Amniotic epithelial cell (primary cell): ENCODE data around the gene CFAP43.
A peak's percentile ranks its signal among the peaks of the same experiment; 100 is the strongest.
"Not testable (repeated sequence)": the region's sequence is repeated elsewhere in the genome, so short reads cannot be mapped to it uniquely, and the experiment has no call there.

Experiments
- DNase-seq: peaks from one replicate; pipeline ENCODE4 v3.0.0-alpha.2; 2010; ENCODE audit warnings: low read depth

CFAP43 gene

GRCh38 chr10:104218751-104219150 lies 13.4 kb downstream of the CFAP43 start:
- DNase-seq, result no peak

GRCh38 chr10:104216631-104217030 lies 15.5 kb downstream of the CFAP43 start:
- DNase-seq, result no peak

- DNase-seq, result peak; percentile 27
Measured at GRCh38 chr10:104209575-104210198, 22.5 kb downstream of the CFAP43 start.

GRCh38 chr10:104208730-104209129 lies 23.4 kb downstream of the CFAP43 start:
- no peak for DNase-seq

GRCh38 chr10:104202231-104202630 lies 29.9 kb downstream of the CFAP43 start:
- no peak for DNase-seq

GRCh38 chr10:104201636-104202035 lies 30.5 kb downstream of the CFAP43 start:
- DNase-seq, result no peak

- no peak for DNase-seq
Measured at GRCh38 chr10:104199567-104199966, 32.6 kb downstream of the CFAP43 start.

- DNase-seq, result no peak
Measured at GRCh38 chr10:104197364-104197763, 34.8 kb downstream of the CFAP43 start.

- DNase-seq, result no peak
Measured at GRCh38 chr10:104195706-104196105, 36.5 kb downstream of the CFAP43 start.

GRCh38 chr10:104193787-104194186 lies 38.4 kb downstream of the CFAP43 start:
- no peak for DNase-seq

- no peak for DNase-seq
Measured at GRCh38 chr10:104190695-104191094, 41.5 kb downstream of the CFAP43 start.

GRCh38 chr10:104183682-104184081 lies 48.5 kb downstream of the CFAP43 start:
- no peak for DNase-seq

GRCh38 chr10:104174136-104174535 lies 58.0 kb downstream of the CFAP43 start:
- not testable (repeated sequence) for DNase-seq

- no peak for DNase-seq
Measured at GRCh38 chr10:104170610-104171254, 61.4 kb downstream of the CFAP43 start.

GRCh38 chr10:104155591-104155990 lies 76.6 kb downstream of the CFAP43 start:
- DNase-seq, result no peak

GRCh38 chr10:104151737-104152136 lies 80.4 kb downstream of the CFAP43 start:
- no peak for DNase-seq

- no peak for DNase-seq
Measured at GRCh38 chr10:104150139-104150538, 82.0 kb downstream of the CFAP43 start.

GRCh38 chr10:104146882-104147281 lies 85.3 kb downstream of the CFAP43 start:
- no peak for DNase-seq

GRCh38 chr10:104144931-104145330 lies 87.2 kb downstream of the CFAP43 start:
- no peak for DNase-seq

- no peak for DNase-seq
Measured at GRCh38 chr10:104143829-104144228, 88.3 kb downstream of the CFAP43 start.

GRCh38 chr10:104142081-104142480 lies 90.1 kb downstream of the CFAP43 start:
- no peak for DNase-seq

- DNase-seq, result no peak
Measured at GRCh38 chr10:104139221-104139620, 92.9 kb downstream of the CFAP43 start.

GRCh38 chr10:104138131-104138530 lies 94.0 kb downstream of the CFAP43 start:
- no peak for DNase-seq

- DNase-seq, result no peak
Measured at GRCh38 chr10:104130041-104130440, 102.1 kb downstream of the CFAP43 start.
